Measurements from ENCODE around the gene NRP2. TPM values are rescaled to one million over a fixed set of nuclear protein-coding genes. Genes with fewer than 3 reads are reported as not detected.
A peak's percentile ranks its signal among the peaks of the same experiment; 100 is the strongest.

Gene NRP2
- total RNA-seq, 4 donors from 2014 or later, result 128 to 196 (median 176) TPM

DNA sequence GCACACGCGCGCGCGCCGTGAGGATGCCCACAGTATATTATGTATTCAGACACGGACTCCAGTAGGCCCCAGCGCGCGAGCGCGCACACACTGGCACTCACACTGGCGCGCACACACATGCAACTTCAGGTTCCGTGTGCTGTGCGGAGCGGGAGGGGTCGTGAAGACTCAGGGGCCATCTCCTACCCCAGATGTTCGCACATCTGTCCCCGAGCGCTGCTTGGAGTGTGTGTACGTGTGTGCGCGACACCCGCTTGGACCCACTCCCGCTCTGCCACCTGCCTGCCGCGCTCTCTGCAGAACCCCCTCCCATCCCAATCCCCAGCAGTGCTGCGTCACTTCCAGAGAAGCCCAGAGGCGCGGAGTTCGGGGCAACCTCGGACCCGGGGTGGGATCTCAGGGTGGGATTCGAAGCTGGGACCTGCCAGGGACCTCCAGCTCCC lies 2.6 kb downstream of the NRP2 start:
- WGBS, 2 donors, result 22 to 23% methylated on average over 32 to 33 of the region's 35 CpGs
- TF ChIP-seq CTCF (IDR thresholded peaks at IDR 0.05) (no peak), POLR2A (IDR thresholded peaks at IDR 0.05) (no peak), EP300 (IDR thresholded peaks at IDR 0.05) (peak in 1 of 2 donors; percentile 13)
- Histone ChIP-seq H3K9me3 (no peaks in the 10 kb centered on the region), H3K27me3 (no peaks in the 10 kb centered on the region), H3K4me3 (peak overlapping the region; percentile 54 to 94 (median 68)), H3K36me3 (no peaks in the 10 kb centered on the region), H3K27ac (peak overlapping the region; percentile 58 to 93 (median 86)), H3K4me1 (peaks cover 0 to 67% (median 18%) of the 10 kb centered on the region in 4 donors)
- no peak for DNase-seq (ENCODE audit: low spot score in 2 of 2)

DNA sequence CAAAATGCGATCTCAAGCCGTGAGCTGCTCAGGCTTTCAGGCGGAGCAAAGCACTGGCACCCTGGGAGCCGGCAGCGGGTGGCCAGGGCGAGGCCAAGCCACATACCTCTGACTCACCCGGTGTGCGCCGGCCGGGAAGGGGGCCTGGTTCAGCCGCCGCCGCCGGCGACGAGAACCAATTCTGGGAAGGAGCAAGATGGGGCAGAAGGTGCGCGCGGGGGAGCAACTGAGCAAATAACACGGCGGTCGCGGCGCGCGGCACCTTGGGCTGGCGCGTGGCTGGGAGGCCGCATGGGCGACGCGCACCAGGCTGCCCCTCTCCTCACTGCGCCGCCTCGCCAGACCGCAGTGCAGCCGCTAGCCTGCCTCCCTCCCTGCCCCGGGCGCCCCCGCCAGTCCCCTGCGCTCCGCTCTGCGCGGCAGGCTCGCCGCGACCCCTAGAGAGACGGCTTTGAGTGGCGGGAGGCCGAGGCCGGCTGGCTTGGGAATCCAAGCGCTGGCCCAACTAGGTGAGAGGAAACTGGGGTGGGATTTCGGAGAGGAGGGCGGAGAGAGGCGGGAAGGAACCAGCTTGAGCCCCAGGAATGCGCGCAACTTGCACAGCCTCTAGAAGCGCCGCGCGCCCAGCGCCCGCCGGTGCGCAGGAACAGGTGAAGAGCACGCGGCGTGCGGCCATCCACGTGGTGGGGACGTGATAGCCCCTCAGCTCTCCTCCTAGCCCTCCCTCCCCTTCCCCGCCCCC lies 3.2 kb downstream of the NRP2 start:
- H3K27ac ChIP-seq, result peak overlapping the region; percentile 58 to 93 (median 86)
- TF ChIP-seq CTCF (IDR thresholded peaks at IDR 0.05) (no peak), EP300 (IDR thresholded peaks at IDR 0.05) (peak in 1 of 2 donors; percentile 31), POLR2A (IDR thresholded peaks at IDR 0.05) (no peak)
- H3K27me3 ChIP-seq, result no peaks in the 10 kb centered on the region
- H3K9me3 ChIP-seq, result no peaks in the 10 kb centered on the region
- 1 to 2% methylated on average over 21 to 63 of the region's 72 CpGs for WGBS, 2 donors
- no peaks in the 10 kb centered on the region for H3K36me3 ChIP-seq
- H3K4me3 ChIP-seq, result peak overlapping the region; percentile 54 to 94 (median 68)
- H3K4me1 ChIP-seq, result peaks cover 0 to 65% (median 19%) of the 10 kb centered on the region in 4 donors
- no peak for DNase-seq (ENCODE audit: low spot score in 2 of 2)

DNA sequence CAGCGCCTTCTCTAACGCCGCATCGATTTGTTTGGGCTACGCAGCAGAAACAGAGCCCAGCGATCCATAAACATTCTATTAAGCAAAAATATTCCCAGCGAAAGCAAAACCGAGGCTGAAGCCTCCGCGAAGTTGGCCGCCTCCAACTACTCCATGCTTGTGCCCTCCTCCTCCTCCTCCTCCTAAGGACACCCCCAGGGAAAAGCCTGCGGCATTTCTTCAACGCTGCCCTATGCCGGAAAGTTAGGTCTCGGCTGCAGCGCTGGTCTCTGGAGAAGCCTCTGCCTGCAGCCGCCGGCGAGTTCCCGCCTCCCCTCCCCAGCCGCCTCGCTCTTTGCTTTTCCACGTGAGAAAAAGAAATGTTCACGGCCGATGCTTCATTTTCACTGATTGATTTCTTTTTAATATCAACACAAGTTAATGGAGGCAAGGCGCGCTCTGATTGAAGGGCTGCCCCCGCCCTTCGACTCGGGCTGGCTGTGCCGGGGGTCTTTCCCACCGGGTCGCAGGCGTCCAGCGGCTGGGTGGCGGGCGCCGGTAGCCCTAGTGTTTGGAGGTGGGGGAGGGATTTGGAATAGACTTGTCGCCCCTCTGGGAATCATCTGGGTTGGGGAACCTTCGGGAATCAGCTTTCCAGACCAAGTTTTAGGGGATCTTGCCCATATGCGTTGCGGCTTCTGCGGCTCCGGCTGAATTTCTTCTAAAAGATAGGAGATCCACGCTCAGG lies 3.9 kb downstream of the NRP2 start:
- H3K27ac ChIP-seq, result peak overlapping the region; percentile 58 to 93 (median 86)
- H3K36me3 ChIP-seq, result no peaks in the 10 kb centered on the region
- H3K4me3 ChIP-seq, result peak overlapping the region; percentile 54 to 94 (median 68)
- DNase-seq (ENCODE audit: low spot score in 2 of 2), result no peak
- H3K4me1 ChIP-seq, result peaks cover 0 to 65% (median 20%) of the 10 kb centered on the region in 4 donors
- TF ChIP-seq CTCF (IDR thresholded peaks at IDR 0.05), result no peak
- TF ChIP-seq POLR2A (IDR thresholded peaks at IDR 0.05), result no peak
- TF ChIP-seq EP300 (IDR thresholded peaks at IDR 0.05), result no peak
- no peaks in the 10 kb centered on the region for H3K9me3 ChIP-seq
- H3K27me3 ChIP-seq, result no peaks in the 10 kb centered on the region
- 4% methylated on average over 45 of the region's 45 CpGs for WGBS, 2 donors

DNA sequence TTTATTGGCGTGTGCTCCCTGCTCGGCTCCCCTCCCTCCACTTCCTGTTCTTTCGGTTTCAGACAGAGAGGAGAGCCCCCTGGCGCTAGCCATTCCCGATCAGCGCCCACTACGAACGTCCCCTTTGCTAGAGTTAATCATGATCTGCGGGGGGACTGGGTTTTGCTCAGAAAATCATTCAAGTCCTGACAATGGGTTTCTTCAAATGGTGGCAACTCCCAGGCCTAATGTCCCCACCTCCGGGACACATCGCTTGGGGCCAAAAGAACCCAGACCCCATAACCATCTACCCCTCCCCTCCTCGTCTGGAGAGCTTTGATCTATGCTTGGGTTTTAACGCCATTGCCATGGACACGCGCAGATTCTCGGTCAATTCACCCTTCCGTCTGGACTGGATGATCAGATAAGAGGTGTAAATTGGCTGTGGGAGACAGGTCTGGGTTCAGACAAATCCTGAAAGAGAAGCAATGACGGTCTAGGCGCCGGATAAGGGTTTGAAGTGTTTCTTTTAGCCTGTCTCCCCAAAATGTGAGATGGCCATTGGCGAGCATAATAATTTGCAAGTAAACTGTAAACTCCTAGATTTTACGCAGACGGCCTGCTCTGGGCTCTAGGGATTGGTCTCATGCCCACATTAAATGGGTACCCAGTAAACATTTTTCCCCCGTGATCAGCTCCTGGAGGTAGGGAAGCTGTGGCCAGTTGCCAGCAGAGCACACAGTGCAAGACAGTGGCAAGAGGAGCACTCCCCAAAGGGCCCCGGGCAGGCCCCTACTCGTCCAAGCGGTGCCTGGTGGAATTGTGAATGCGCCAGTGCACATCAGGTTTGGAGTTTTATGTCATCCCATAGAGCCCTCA lies 4.7 kb downstream of the NRP2 start:
- Histone ChIP-seq H3K27me3 (no peaks in the 10 kb centered on the region), H3K9me3 (no peaks in the 10 kb centered on the region), H3K4me1 (peaks cover 0 to 65% (median 21%) of the 10 kb centered on the region in 4 donors), H3K36me3 (no peaks in the 10 kb centered on the region), H3K27ac (peak overlapping the region; percentile 58 to 93 (median 86)), H3K4me3 (peak overlapping the region; percentile 54 to 94 (median 68))
- WGBS, 2 donors, result 44 to 48% methylated on average over 28 of the region's 28 CpGs
- TF ChIP-seq CTCF (IDR thresholded peaks at IDR 0.05) (no peak), POLR2A (IDR thresholded peaks at IDR 0.05) (no peak), EP300 (IDR thresholded peaks at IDR 0.05) (no peak)
- no peak for DNase-seq (ENCODE audit: low spot score in 2 of 2)
